GM12878 (cell line): ENCODE measurements around the gene BAG1. TPM values are rescaled to one million over a fixed set of nuclear protein-coding genes. Genes with fewer than 3 reads are reported as not detected.

ENCODE experiments used
- ATAC-seq: fragments of 200-7000 bp; cut with Tn5 transposase; 3 replicates; pipeline ENCODE4 v1.9.1; 2020; ENCODE audit warnings: mild to moderate bottlenecking, moderate library complexity
- BruUV-seq: library from RNA; stranded (reverse); fragments of 400-500 nt; replicated peaks from 2 replicates; lab custom pipeline; 2021; lab: Mats Ljungman, UMichigan
- CTCF ChIA-PET: fragments of 300-600 bp; sonication (Branson Sonifier 250); formaldehyde crosslinking; extraction: SDS; loops from one replicate; lab custom pipeline; 2021; ENCODE audit warnings: inconsistent platforms; lab: Yijun Ruan, JAX
- POLR2A ChIA-PET: fragments of 350-600 bp; formaldehyde crosslinking; extraction: SDS; loops from one replicate; lab custom pipeline; 2021; ENCODE audit warnings: inconsistent platforms; lab: Charles Lee
- RAD21 ChIA-PET: fragments of 300-600 bp; sonication (Branson Sonifier 250); formaldehyde crosslinking; loops from one replicate; lab custom pipeline; 2023; ENCODE audit warnings: antibody characterized with exemption; ENCODE audit not compliant: unreplicated experiment; lab: Charles Lee
- SMC1A ChIA-PET: fragments of 300-600 bp; sonication (Branson Sonifier 250); formaldehyde crosslinking; loops from one replicate; lab custom pipeline; 2023; ENCODE audit not compliant: unreplicated experiment, uncharacterized antibody; lab: Charles Lee
- DNase-seq: peaks from one replicate; pipeline ENCODE4 v3.0.0-alpha.2; 2011; ENCODE audit warnings: low read depth, low spot score
- FAIRE-seq: peaks from 3 replicates; lab custom pipeline; 2011; peaks lifted over from hg19 to GRCh38; lab: Jason Lieb, UNC
- H2AFZ ChIP-seq: 2 replicates; pipeline ENCODE4 v1.6.0; 2011; ENCODE audit warnings: low read depth, low read length, control low read depth; ENCODE audit not compliant: control insufficient read depth
- H3K27ac ChIP-seq: 2 replicates; pipeline ENCODE4 v1.5.1; 2011; ENCODE audit warnings: control low read depth; ENCODE audit not compliant: control insufficient read depth, insufficient read depth
- H3K27me3 ChIP-seq, 2 experiments: replicated peaks in 1 of 2; 2 replicates each; pipeline versions ENCODE4 v1.6.0 to v1.6.1; 2011; ENCODE audit warnings: low read length in 1 of 2; ENCODE audit not compliant: control insufficient read depth in 2 of 2, insufficient read depth in 2 of 2
- H3K36me3 ChIP-seq, 2 experiments: 2 replicates each; pipeline ENCODE4 v1.5.1; 2011; ENCODE audit warnings: low read length in 1 of 2; ENCODE audit not compliant: control insufficient read depth in 2 of 2, insufficient read depth in 2 of 2
- H3K4me1 ChIP-seq: 2 replicates; pipeline ENCODE4 v1.6.1; 2011; ENCODE audit warnings: mild to moderate bottlenecking, low read length, moderate library complexity, mixed read lengths; ENCODE audit not compliant: control insufficient read depth, insufficient read depth
- H3K4me2 ChIP-seq: 2 replicates; pipeline ENCODE4 v1.6.0; 2011; ENCODE audit warnings: control low read depth; ENCODE audit not compliant: control insufficient read depth, insufficient read depth
- H3K4me3 ChIP-seq: fragments of 200-600 bp; sonication (generic); 2 replicates; pipeline ENCODE4 v1.5.1; 2016
- H3K79me2 ChIP-seq: 2 replicates; pipeline ENCODE4 v1.6.0; 2011; ENCODE audit warnings: low read length; ENCODE audit not compliant: control insufficient read depth, insufficient read depth
- H3K9ac ChIP-seq: 2 replicates; pipeline ENCODE4 v1.8.0; 2011; ENCODE audit warnings: low read length, control low read depth, mixed read lengths; ENCODE audit not compliant: control insufficient read depth, insufficient read depth
- H3K9me3 ChIP-seq: replicated peaks from 3 replicates; pipeline ENCODE4 v1.5.1; 2011; ENCODE audit warnings: mild to moderate bottlenecking, low read length; ENCODE audit not compliant: control insufficient read depth, insufficient read depth
- H4K20me1 ChIP-seq: 2 replicates; pipeline ENCODE4 v1.6.0; 2011; ENCODE audit not compliant: control insufficient read depth, insufficient read depth
- CREB1 ChIP-seq: IDR thresholded peaks from 2 replicates; pipeline ENCODE4 v1.6.1; 2012; ENCODE audit warnings: low read depth, mild to moderate bottlenecking, inconsistent platforms
- FOXM1 ChIP-seq: IDR thresholded peaks from 2 replicates; pipeline ENCODE4 v1.6.1; 2012; ENCODE audit warnings: low read depth, mild to moderate bottlenecking, inconsistent platforms, low read length, moderate library complexity
- IRF4 ChIP-seq: IDR thresholded peaks from 2 replicates; pipeline ENCODE4 v1.6.1; 2011; ENCODE audit warnings: low read depth, low read length
- JUNB ChIP-seq: IDR thresholded peaks from 2 replicates; pipeline ENCODE4 v1.6.1; 2016; ENCODE audit warnings: antibody characterized with exemption, mild to moderate bottlenecking
- RAD51 ChIP-seq: fragments of 450-650 bp; IDR thresholded peaks from 2 replicates; pipeline ENCODE4 v1.6.1; 2016; ENCODE audit warnings: moderate library complexity, mild to moderate bottlenecking, inconsistent platforms
- SMC3 ChIP-seq: IDR thresholded peaks from 2 replicates; pipeline ENCODE4 v1.6.1; 2011; ENCODE audit warnings: low read length, improper control_type of control experiment, borderline replicate concordance
- TCF12 ChIP-seq: IDR thresholded peaks from 2 replicates; pipeline ENCODE4 v1.6.1; 2011; ENCODE audit warnings: low read depth, mild to moderate bottlenecking, low read length
- TCF3 ChIP-seq: IDR thresholded peaks from 2 replicates; pipeline ENCODE4 v1.6.1; 2012; ENCODE audit warnings: low read depth, mild to moderate bottlenecking, low read length, borderline replicate concordance; ENCODE audit not compliant: insufficient read depth
- YY1 ChIP-seq: IDR thresholded peaks from 2 replicates; pipeline ENCODE4 v1.6.1; 2011; ENCODE audit warnings: low read depth, mild to moderate bottlenecking, low read length
- ZNF384 ChIP-seq: IDR thresholded peaks from 2 replicates; pipeline ENCODE4 v1.6.1; 2012; ENCODE audit warnings: low read depth, mild to moderate bottlenecking, low read length, improper control_type of control experiment, borderline replicate concordance
- ZSCAN29 ChIP-seq: fragments of 450-650 bp; IDR thresholded peaks from 2 replicates; pipeline ENCODE4 v1.6.1; 2017; ENCODE audit warnings: mild to moderate bottlenecking, moderate library complexity
- WGBS: methylation state at CpG from one replicate; pipeline ENCODE4 v1.1.6; 2016; ENCODE audit warnings: low lambda C conversion rate; ENCODE audit not compliant: insufficient replicate concordance, insufficient coverage; ENCODE audit errors: missing lambda C conversion rate; 5-methylcytosine and 5-hydroxymethylcytosine counted together
- in situ Hi-C: fragments of 300-500 bp; cut with MboI; formaldehyde crosslinking; loops from 9 replicates; pipeline ENCODE4 v1.14.3; 2018; ENCODE audit warnings: mixed read lengths
- intact Hi-C: fragments of 100-400 bp; cut with micrococcal nuclease; formaldehyde crosslinking; loops from one replicate; pipeline ENCODE4 v1.14.2; 2022; ENCODE audit not compliant: unreplicated experiment
- polyA plus RNA-seq, 11 experiments: library from polyadenylated mRNA; depleted of rRNA in 4 of 11; unstranded in 6 of 11; stranded (reverse) in 5 of 11; fragments of >200 nt; fragmentation: Nextera tagmentation in 4 of 11; fragmentation: Illumina TruSeq in 1 of 11; extraction: Ambion mirVana in 4 of 11; extraction: Trizol in 1 of 11; gene quantifications; 1 replicate in 1 of 11; 2 replicates in 10 of 11; pipeline versions ENCODE4 v1.2.1 to v1.2.3, GENCODE V29; 2011 to 2016; ENCODE audit warnings: inconsistent platforms in 2 of 11, missing spikeins in 2 of 11, low read depth in 1 of 11
- total RNA-seq, 4 experiments: library from RNA; depleted of rRNA in 3 of 4; stranded (reverse); fragments of >200 nt in 3 of 4; fragmentation: Illumina TruSeq in 1 of 4; extraction: Trizol in 1 of 4; gene quantifications; 2 replicates each; pipeline versions ENCODE4 v1.2.1 to v1.2.3, GENCODE V29; 2013 to 2021
- TF ChIP-seq, protein P1 (sequence below): fragments of 150-350 bp; IDR thresholded peaks from 2 replicates; pipeline ENCODE4 v1.6.1; 2016; ENCODE audit warnings: low read depth, low read length
- TF ChIP-seq, protein P2 (sequence below): IDR thresholded peaks from 2 replicates; pipeline ENCODE4 v1.6.1; 2011; ENCODE audit warnings: low read depth, low read length, improper control_type of control experiment, borderline replicate concordance
- TF ChIP-seq, protein P3 (sequence below): fragments of 450-650 bp; IDR thresholded peaks from 2 replicates; pipeline ENCODE4 v1.6.1; 2017; ENCODE audit warnings: mild to moderate bottlenecking, moderate library complexity

Gene BAG1
- total and polyA plus RNA-seq, 10 of the 15 experiments (the other 5 are each of a cell fraction or from before 2014, with no cell fraction given) = 11.6 to 135 (median 68.9) TPM

DNA sequence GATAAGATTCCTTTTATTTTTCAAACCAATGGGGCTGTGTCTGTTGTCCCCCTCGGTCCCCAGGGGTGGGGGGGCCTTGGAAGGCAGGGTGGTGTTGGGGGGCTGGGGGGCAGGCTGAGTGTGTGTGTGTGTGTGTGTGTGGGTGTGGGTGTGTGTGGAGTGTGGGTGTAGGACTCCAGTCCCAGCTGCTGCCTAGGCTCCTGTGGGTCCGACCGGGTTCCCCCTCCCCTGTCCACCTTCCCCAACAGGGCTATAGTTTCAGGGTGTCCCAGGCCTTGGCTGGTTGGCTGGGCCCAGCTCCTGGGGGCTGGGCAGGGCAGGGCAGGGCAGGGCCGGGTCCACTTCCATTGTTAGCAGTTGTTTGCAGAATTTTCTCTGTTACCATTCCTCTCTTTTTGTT is 23.7 kb upstream of the BAG1 start (continued):
- TF ChIP-seq, protein P1, sequence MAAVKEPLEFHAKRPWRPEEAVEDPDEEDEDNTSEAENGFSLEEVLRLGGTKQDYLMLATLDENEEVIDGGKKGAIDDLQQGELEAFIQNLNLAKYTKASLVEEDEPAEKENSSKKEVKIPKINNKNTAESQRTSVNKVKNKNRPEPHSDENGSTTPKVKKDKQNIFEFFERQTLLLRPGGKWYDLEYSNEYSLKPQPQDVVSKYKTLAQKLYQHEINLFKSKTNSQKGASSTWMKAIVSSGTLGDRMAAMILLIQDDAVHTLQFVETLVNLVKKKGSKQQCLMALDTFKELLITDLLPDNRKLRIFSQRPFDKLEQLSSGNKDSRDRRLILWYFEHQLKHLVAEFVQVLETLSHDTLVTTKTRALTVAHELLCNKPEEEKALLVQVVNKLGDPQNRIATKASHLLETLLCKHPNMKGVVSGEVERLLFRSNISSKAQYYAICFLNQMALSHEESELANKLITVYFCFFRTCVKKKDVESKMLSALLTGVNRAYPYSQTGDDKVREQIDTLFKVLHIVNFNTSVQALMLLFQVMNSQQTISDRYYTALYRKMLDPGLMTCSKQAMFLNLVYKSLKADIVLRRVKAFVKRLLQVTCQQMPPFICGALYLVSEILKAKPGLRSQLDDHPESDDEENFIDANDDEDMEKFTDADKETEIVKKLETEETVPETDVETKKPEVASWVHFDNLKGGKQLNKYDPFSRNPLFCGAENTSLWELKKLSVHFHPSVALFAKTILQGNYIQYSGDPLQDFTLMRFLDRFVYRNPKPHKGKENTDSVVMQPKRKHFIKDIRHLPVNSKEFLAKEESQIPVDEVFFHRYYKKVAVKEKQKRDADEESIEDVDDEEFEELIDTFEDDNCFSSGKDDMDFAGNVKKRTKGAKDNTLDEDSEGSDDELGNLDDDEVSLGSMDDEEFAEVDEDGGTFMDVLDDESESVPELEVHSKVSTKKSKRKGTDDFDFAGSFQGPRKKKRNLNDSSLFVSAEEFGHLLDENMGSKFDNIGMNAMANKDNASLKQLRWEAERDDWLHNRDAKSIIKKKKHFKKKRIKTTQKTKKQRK = no peak
- TF ChIP-seq, protein P2, sequence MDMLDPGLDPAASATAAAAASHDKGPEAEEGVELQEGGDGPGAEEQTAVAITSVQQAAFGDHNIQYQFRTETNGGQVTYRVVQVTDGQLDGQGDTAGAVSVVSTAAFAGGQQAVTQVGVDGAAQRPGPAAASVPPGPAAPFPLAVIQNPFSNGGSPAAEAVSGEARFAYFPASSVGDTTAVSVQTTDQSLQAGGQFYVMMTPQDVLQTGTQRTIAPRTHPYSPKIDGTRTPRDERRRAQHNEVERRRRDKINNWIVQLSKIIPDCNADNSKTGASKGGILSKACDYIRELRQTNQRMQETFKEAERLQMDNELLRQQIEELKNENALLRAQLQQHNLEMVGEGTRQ = no peak
- TF ChIP-seq IRF4 (no peak), ZNF384 (no peak)
- TF ChIP-seq, all 136 proteins: peak for 0

DNA sequence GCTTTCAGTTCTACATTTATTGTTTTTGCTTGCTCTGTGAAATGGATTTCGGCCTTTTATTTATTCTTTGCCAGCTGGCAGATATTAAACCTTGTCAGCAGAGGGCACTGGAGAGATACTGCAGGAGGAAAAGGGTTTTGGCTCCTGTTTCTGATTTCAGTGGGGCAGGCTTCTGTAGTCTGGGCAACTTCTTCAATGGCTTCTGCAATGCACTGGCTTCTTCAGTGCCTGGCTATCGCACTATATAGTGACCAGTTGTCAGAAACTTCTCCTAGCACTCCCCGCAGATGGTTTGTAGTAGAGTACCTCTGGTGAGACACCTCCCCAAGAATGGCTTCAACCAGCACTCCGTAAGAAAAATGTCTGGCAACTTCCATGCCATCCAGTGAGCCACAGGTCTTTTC is 22.6 kb upstream of the BAG1 start:
- no peak for DNase-seq
- intact Hi-C loops = loop anchor here (10.0 kb wide), 1 partner anchor 168 kb away; no protein-coding TSS in a partner anchor
- TF ChIP-seq SMC3 (peak; percentile 76; the same call in 1 of the 2 replicates), JUNB (no peak), RAD51 (no peak), ZSCAN29 (no peak), FOXM1 (0 out of 2 replicates have a peak, but pooled peaks have one; percentile 25), TCF3 (no peak), YY1 (0 out of 2 replicates have a peak, but pooled peaks have one; percentile 37), CREB1 (no peak), TCF12 (0 out of 2 replicates have a peak, but pooled peaks have one; percentile 15)
- TF ChIP-seq, protein P3, sequence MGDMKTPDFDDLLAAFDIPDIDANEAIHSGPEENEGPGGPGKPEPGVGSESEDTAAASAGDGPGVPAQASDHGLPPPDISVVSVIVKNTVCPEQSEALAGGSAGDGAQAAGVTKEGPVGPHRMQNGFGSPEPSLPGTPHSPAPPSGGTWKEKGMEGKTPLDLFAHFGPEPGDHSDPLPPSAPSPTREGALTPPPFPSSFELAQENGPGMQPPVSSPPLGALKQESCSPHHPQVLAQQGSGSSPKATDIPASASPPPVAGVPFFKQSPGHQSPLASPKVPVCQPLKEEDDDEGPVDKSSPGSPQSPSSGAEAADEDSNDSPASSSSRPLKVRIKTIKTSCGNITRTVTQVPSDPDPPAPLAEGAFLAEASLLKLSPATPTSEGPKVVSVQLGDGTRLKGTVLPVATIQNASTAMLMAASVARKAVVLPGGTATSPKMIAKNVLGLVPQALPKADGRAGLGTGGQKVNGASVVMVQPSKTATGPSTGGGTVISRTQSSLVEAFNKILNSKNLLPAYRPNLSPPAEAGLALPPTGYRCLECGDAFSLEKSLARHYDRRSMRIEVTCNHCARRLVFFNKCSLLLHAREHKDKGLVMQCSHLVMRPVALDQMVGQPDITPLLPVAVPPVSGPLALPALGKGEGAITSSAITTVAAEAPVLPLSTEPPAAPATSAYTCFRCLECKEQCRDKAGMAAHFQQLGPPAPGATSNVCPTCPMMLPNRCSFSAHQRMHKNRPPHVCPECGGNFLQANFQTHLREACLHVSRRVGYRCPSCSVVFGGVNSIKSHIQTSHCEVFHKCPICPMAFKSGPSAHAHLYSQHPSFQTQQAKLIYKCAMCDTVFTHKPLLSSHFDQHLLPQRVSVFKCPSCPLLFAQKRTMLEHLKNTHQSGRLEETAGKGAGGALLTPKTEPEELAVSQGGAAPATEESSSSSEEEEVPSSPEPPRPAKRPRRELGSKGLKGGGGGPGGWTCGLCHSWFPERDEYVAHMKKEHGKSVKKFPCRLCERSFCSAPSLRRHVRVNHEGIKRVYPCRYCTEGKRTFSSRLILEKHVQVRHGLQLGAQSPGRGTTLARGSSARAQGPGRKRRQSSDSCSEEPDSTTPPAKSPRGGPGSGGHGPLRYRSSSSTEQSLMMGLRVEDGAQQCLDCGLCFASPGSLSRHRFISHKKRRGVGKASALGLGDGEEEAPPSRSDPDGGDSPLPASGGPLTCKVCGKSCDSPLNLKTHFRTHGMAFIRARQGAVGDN = no peak

More for the DNA sequence above, 22.6 kb upstream of the BAG1 start:
- no TSS peak for BruUV-seq
- H3K27me3 ChIP-seq = no peaks in the 10 kb centered on the region
- ChIA-PET CTCF (interaction anchor here (0.6 to 3.5 kb wide), 32 partner anchors 9 to 261 kb away, joined by 3 to 32 read pairs (median 4); no protein-coding TSS in a partner anchor), POLR2A (interaction anchor here (1.2 to 1.4 kb wide), 2 partner anchors 14 to 21 kb away, joined by 3 to 4 read pairs; no protein-coding TSS in a partner anchor), SMC1A (interaction anchor here (0.8 to 1.8 kb wide), 12 partner anchors 9 to 179 kb away, joined by 3 to 19 read pairs (median 4); partner anchors contain the start of gene BAG1), RAD21 (interaction anchor here (0.9 to 1.8 kb wide), 10 partner anchors 9 to 205 kb away, joined by 3 to 13 read pairs (median 4); partner anchors contain the start of gene AQP3)
- no peaks in the 10 kb centered on the region for H3K9me3 ChIP-seq
- no peak overlapping the region for H3K4me3 ChIP-seq
- H3K36me3 ChIP-seq = peaks cover 0 to 2% of the 10 kb centered on the region in 2 experiments; a peak in 1 of 4 replicates
- no peak overlapping the region for H3K9ac ChIP-seq
- H3K27ac ChIP-seq = no peak overlapping the region
- in situ Hi-C loops = no loop called here
- WGBS = 51% methylated on average over 4 of the region's 4 CpGs
- no peak overlapping the region for H2AFZ ChIP-seq
- no peaks in the 10 kb centered on the region for H4K20me1 ChIP-seq
- peaks cover 19% of the 10 kb centered on the region for H3K79me2 ChIP-seq
- ATAC-seq (peak; percentile 10), FAIRE-seq (peak; percentile 41)
- H3K4me2 ChIP-seq = no peak overlapping the region
- H3K4me1 ChIP-seq = peaks cover 4% of the 10 kb centered on the region
